Stromal cell of bone marrow (primary cell): ENCODE measurements around the gene BRCA2.

Source experiments
- DNase-seq: peaks from one replicate; pipeline ENCODE4 v3.0.0-alpha.2; 2012; ENCODE audit warnings: low read depth

The BRCA2 gene

GRCh38 chr13:32315238-32316027 is at the start of gene BRCA2, which contains the start of gene ZAR1L:
BRCA2 (plus strand) TSS chr13:32315508; CDS start chr13:32316461, 953 bp downstream.
ZAR1L (minus strand) TSS chr13:32315363; CDS start chr13:32311925, 3,438 bp downstream.
- peak; percentile 81 for DNase-seq

- no peak for DNase-seq
Observed at GRCh38 chr13:32265726-32266125, 49.6 kb upstream of the BRCA2 start.

DNA sequence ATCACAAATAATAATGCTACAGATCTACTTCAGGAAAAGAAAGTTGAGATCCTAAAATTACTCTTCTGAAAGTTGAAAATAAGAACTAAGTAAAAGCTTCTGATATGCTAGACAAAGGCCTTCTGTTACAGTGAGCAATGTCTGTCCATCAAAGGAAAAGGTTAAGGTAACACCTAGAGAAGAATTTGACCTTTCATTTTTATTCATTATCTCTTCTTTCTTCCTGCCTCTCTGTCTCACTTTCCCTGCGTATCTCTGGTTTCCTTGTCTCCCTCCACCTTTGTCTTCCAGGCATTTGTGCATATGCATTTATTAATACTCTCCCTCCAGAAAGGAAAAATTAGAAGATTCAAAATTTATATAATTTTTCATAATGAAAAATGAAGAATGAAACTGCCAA is 49.2 kb upstream of the BRCA2 start:
- no peak for DNase-seq

GRCh38 chr13:32267836-32268439 is 47.4 kb upstream of the BRCA2 start:
- no peak for DNase-seq

- DNase-seq: no peak
Observed at GRCh38 chr13:32272021-32272683, 43.2 kb upstream of the BRCA2 start.

DNA sequence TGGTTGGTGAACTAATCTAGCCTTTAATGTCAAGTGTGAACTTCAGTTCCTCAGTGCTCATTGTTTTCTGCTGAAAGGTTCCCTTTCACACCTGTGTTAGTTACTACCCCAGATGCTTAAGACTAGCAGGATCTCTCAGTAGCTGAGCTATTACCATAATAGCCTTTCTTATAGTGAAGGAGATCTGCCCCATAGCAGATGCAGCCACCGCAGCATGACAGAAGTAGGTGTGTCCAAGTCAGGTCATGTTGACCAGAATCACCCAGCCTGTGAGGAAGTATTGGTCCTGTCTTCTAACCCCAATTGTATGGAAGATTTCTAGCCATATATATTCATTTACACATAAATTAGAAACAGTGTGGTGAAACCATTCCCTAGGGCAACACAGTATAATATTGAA is 37.5 kb upstream of the BRCA2 start:
- DNase-seq: no peak

GRCh38 chr13:32278426-32278825 is 36.9 kb upstream of the BRCA2 start:
- DNase-seq: peak; percentile 55

- DNase-seq: no peak
Observed at GRCh38 chr13:32281096-32281495, 34.2 kb upstream of the BRCA2 start.

DNA sequence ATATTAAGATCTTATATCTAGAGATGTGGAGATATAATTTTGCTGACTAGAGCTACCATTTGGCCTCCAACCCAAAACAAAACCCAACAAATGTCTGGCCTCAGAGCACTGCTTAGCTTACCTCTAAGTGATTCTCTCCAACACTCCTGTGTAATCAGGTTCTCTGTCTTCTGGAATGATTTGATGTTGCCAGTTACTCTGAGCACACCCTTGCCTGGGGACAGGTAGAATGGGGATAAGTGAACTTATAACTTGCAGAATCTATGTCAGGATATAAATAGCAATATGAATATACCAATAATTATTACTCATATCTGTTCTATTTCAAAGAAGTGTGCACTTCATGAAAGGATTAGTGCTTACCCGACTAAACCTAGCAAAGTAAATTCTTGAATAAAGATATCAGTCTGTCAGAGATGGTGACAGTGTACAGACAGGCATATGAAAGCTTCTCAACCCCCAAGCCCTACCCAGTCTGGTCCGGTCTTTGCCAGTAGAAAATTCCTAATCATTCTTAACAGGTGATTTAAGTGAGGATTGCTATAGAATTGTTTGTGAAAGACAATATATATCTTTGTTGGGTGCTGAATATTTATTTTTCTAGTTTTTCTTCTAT is 33.1 kb upstream of the BRCA2 start:
- no peak for DNase-seq

DNA sequence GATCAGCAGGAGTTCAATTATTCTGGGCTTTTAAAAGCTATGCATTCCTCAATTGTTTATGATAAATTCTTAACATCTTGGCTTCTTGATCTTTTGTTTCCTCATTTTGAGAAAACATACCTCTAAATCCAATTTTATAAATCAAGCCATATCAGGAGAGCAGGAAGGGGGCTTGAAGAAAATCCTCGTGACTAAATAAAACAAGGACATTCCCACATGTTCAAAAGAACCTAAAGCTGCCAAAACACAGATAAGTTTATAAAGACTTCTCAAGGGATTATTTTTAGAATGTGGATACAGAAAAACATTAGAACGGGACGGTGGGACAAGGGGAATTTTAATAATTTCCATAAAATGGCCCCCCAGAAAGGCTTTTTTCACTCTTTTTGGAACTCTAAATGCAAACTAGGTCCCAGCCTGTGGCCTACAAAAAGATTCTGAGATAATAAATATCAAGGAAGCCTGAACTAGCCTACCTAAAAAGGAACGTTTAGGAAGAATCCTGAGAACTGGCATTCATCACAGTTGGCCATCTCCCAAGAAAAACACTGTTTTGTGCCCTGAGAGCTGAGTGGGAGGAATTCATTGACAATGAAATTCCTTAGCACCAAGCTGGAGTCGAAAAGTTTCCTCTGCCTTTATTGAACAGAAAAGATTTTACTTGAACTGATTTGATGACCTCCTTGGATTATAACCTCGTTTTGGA is 30.2 kb upstream of the BRCA2 start:
- DNase-seq: peak; percentile 41

GRCh38 chr13:32285633-32285965 is 29.7 kb upstream of the BRCA2 start:
- DNase-seq: no peak

DNA sequence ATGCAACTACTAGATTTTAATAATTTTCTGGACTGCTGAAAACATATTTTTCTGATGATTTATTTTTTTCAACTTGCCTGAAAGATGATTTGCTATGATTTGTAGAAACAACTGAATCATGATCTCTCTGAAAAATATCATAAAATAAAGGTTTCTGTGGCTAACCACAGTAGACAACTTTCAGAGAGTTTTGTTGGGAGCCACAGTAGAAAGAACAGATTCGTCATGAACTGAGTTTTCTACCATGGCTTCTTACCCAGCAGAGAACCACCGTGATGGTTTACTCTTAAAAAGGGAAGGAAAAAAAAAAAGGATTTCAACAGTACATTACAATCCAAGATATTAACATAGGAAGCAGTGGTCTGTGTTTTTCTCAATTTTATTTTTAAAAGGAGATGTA is 18.1 kb upstream of the BRCA2 start:
- no peak for DNase-seq

GRCh38 chr13:32298695-32299094 is 16.6 kb upstream of the BRCA2 start:
- no peak for DNase-seq

GRCh38 chr13:32299893-32300292 is 15.4 kb upstream of the BRCA2 start:
- no peak for DNase-seq

DNA sequence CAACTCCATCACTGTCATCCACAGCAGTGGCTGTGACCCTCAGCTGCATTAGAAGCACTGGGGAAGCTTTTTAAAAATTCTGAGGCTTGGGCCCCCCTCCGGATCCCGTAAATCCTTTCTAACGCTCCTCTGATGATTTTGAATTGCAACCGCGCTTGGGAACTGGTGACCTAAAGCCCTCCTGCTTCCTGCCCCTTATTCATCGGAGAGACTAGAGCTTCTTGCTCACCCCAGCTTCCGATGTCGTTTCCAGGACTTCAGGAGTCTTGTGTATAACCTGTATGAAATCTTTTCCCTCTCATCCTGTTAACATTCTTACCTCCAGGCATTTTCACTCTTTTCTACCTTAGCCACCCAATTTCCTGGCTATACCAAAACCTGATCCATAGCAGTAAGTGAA is 14.9 kb upstream of the BRCA2 start:
- no peak for DNase-seq

DNA sequence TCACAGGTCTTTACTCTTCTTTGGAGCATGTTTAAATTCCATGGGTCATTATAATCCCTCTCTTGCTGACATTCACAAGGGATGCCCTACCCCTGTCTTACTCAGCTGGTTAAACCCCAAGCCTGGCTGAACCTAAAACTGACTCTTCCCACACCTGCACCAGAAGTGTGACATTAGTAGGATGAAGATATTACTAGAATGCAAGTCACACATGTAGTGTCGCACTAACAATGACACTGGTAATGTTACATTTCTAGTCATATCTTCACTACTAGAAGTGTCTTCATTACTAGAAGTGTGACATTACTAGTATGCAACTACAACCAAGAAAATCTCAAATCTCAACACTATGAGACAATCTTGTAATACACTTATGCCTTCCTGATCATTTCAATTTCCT is 14.4 kb upstream of the BRCA2 start:
- DNase-seq: no peak

- no peak for DNase-seq
Observed at GRCh38 chr13:32302461-32302860, 12.8 kb upstream of the BRCA2 start.

GRCh38 chr13:32305646-32306045 is 9.7 kb upstream of the BRCA2 start:
- no peak for DNase-seq

DNA sequence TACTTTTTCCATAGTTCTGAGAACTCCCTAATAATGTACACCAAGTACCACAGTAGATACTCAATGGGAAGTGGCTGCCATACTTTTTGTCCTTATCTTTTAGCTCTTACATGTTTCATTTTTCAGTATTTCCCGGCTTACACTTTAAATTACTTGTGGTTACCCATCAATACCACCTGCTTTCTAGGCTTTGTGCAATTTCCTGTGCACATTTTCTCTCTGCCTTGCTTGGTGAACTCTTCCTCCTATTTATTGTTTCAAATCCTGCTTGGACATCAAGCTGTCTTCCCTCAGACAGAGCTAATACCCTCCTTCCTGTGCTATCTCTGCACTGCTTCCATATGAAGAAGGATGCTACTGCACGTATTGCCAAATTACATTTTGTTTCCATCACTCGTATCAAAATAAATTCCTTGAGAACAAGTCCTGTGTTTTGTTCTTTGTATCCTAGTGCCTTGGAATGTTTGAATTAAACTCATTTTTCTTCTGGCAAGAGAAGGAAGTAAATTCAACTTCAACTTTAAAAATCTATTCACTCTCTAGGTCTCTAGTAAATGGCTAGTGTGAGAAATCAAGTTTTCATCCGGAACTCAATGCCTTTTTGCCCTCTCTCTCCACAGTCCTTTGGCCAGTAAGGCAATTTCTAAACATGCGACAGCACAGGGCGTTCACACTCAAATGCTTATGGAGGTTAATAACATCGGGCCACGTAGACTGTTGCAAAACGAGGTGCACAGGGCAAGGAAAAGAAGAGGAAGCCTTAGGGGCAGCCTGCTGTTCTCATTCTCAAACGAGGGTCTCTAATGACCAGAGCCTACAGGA is 5.8 kb upstream of the BRCA2 start:
- no peak for DNase-seq

GRCh38 chr13:32310134-32310706 is 5.1 kb upstream of the BRCA2 start:
- no peak for DNase-seq
